Measurements from ENCODE around the gene WNT7B. TPM values are rescaled to one million over a fixed set of nuclear protein-coding genes. Genes with fewer than 3 reads are reported as not detected.

WNT7B gene
- total RNA-seq, 1 donor from 2014 or later: not detected

GRCh38 chr22:45991098-45991497 is 14.1 kb upstream of the WNT7B start:
- intact Hi-C loops (cut with DNase I): no loop called here
- Histone ChIP-seq H3K4me1 (peaks cover 6% of the 10 kb centered on the region in 2 donors), H3K36me3 (no peaks in the 10 kb centered on the region), H3K27me3 (no peaks in the 10 kb centered on the region), H3K9me3 (no peaks in the 10 kb centered on the region), H3K4me3 (no peak overlapping the region), H3K27ac (no peak overlapping the region)
- TF ChIP-seq CTCF (IDR thresholded peaks at IDR 0.05): no peak
- DNase-seq (ENCODE audit: low spot score in 2 of 2): no peak

GRCh38 chr22:45987136-45987861 is 10.3 kb upstream of the WNT7B start:
- no peaks in the 10 kb centered on the region for H3K36me3 ChIP-seq
- H3K4me3 ChIP-seq: no peak overlapping the region
- no peaks in the 10 kb centered on the region for H3K9me3 ChIP-seq
- no peaks in the 10 kb centered on the region for H3K4me1 ChIP-seq
- no peak for TF ChIP-seq CTCF (IDR thresholded peaks at IDR 0.05)
- intact Hi-C loops (cut with DNase I): no loop called here
- DNase-seq (ENCODE audit: low spot score in 2 of 2): no peak
- no peak overlapping the region for H3K27ac ChIP-seq
- no peaks in the 10 kb centered on the region for H3K27me3 ChIP-seq

- H3K4me1 ChIP-seq: no peaks in the 10 kb centered on the region
- H3K4me3 ChIP-seq: no peak overlapping the region
- intact Hi-C loops (cut with DNase I): no loop called here
- H3K36me3 ChIP-seq: no peaks in the 10 kb centered on the region
- H3K27ac ChIP-seq: no peak overlapping the region
- DNase-seq (ENCODE audit: low spot score in 2 of 2): no peak
- no peaks in the 10 kb centered on the region for H3K27me3 ChIP-seq
- TF ChIP-seq CTCF (IDR thresholded peaks at IDR 0.05): no peak
- no peaks in the 10 kb centered on the region for H3K9me3 ChIP-seq
Measured at GRCh38 chr22:45984316-45984916, 7.5 kb upstream of the WNT7B start.

GRCh38 chr22:45983797-45984196 is 6.8 kb upstream of the WNT7B start:
- Histone ChIP-seq H3K27me3 (no peaks in the 10 kb centered on the region), H3K4me3 (no peak overlapping the region), H3K27ac (no peak overlapping the region), H3K9me3 (no peaks in the 10 kb centered on the region), H3K4me1 (peaks cover 0 to 2% of the 10 kb centered on the region in 2 donors), H3K36me3 (no peaks in the 10 kb centered on the region)
- no peak for TF ChIP-seq CTCF (IDR thresholded peaks at IDR 0.05)
- no peak for DNase-seq (ENCODE audit: low spot score in 2 of 2)
- intact Hi-C loops (cut with DNase I): no loop called here

GRCh38 chr22:45980761-45981160 is 3.8 kb upstream of the WNT7B start:
- Histone ChIP-seq H3K9me3 (no peaks in the 10 kb centered on the region), H3K36me3 (no peaks in the 10 kb centered on the region), H3K27me3 (peaks cover 13% of the 10 kb centered on the region), H3K4me3 (no peak overlapping the region), H3K27ac (no peak overlapping the region), H3K4me1 (peaks cover 10 to 15% of the 10 kb centered on the region in 2 donors)
- intact Hi-C loops (cut with DNase I): no loop called here
- DNase-seq (ENCODE audit: low spot score in 2 of 2): no peak
- no peak for TF ChIP-seq CTCF (IDR thresholded peaks at IDR 0.05)
